ENCODE measurements around the gene OR2L3. TPM values are rescaled to one million over a fixed set of nuclear protein-coding genes. Genes with fewer than 3 reads are reported as not detected.
"Not testable (repeated sequence)": the region's sequence is repeated elsewhere in the genome, so short reads cannot be mapped to it uniquely, and the experiment has no call there.

Gene OR2L3
- not detected for polyA plus RNA-seq

- 61 to 79% (median 67%) methylated on average over 2 of the region's 2 CpGs for whole genome bisulfite sequencing, 3 donors
These were observed at the start of gene OR2L3 for GRCh38 chr1:248046536-248046935. TSS of gene OR2L3 (plus strand) at chr1:248046836. CDS start at chr1:248060682, 13,846 bp downstream.

GRCh38 chr1:247998811-247999210 lies 47.8 kb upstream of the OR2L3 start:
- H3K27ac ChIP-seq (ENCODE audit: low read depth, low read length) = no peak overlapping the region
- WGBS, 3 donors = 34 to 57% (median 54%) methylated on average over 2 of the region's 2 CpGs

More at GRCh38 chr1:248046536-248046935, at the start of gene OR2L3:
- no peak within 1 kb of the TSS for H3K27ac ChIP-seq (ENCODE audit: low read depth, low read length)

- WGBS, 3 donors = 83 to 87% (median 86%) methylated on average over 1 of the region's 1 CpG
- no peak overlapping the region for H3K27ac ChIP-seq (ENCODE audit: low read depth, low read length)
These were observed 46.5 kb upstream of the OR2L3 start for GRCh38 chr1:248000169-248000568.

- H3K27ac ChIP-seq (ENCODE audit: low read depth, low read length) = no peak overlapping the region
- 21 to 53% (median 47%) methylated on average over 1 of the region's 1 CpG for whole genome bisulfite sequencing, 3 donors
These were observed 38.9 kb upstream of the OR2L3 start for GRCh38 chr1:248007778-248008177.

- no peak overlapping the region for H3K27ac ChIP-seq (ENCODE audit: low read depth, low read length)
- WGBS, 3 donors = 67 to 89% (median 81%) methylated on average over 3 of the region's 3 CpGs
These were observed 37.0 kb upstream of the OR2L3 start for GRCh38 chr1:248009681-248010080.

GRCh38 chr1:248013229-248013710 lies 33.4 kb upstream of the OR2L3 start, which contains the start of gene OR2L5:
TSS of gene OR2L5 (plus strand) at chr1:248013660. CDS start at chr1:248021948, 8,288 bp downstream.
- no peak within 1 kb of the TSS for H3K27ac ChIP-seq (ENCODE audit: low read depth, low read length)
- whole genome bisulfite sequencing, 3 donors = 78 to 93% (median 88%) methylated on average over 2 of the region's 2 CpGs

- 62 to 83% (median 63%) methylated on average over 1 of the region's 1 CpG for WGBS, 3 donors
- no peak overlapping the region for H3K27ac ChIP-seq (ENCODE audit: low read depth, low read length)
These were observed 30.8 kb upstream of the OR2L3 start for GRCh38 chr1:248015803-248016202.

GRCh38 chr1:248029770-248030169 lies 16.9 kb upstream of the OR2L3 start, which contains the start of gene OR2L2:
TSS of gene OR2L2 (plus strand) at chr1:248030070. CDS start at chr1:248038268, 8,198 bp downstream.
- no peak within 1 kb of the TSS for H3K27ac ChIP-seq (ENCODE audit: low read depth, low read length)
- 39 to 57% (median 42%) methylated on average over 2 of the region's 2 CpGs for WGBS, 3 donors

GRCh38 chr1:248045209-248045608 lies 1.4 kb upstream of the OR2L3 start:
- no peak overlapping the region for H3K27ac ChIP-seq (ENCODE audit: low read depth, low read length)
- WGBS, 3 donors = 59 to 72% (median 69%) methylated on average over 5 of the region's 5 CpGs

- WGBS, 3 donors = 48 to 69% (median 53%) methylated on average over 1 of the region's 1 CpG
- no peak overlapping the region for H3K27ac ChIP-seq (ENCODE audit: low read depth, low read length)
These were observed 372 bp downstream of the OR2L3 start for GRCh38 chr1:248047008-248047407.

GRCh38 chr1:248054671-248055070 lies 8.0 kb downstream of the OR2L3 start:
- H3K27ac ChIP-seq (ENCODE audit: low read depth, low read length) = no peak overlapping the region

- 49 to 75% (median 69%) methylated on average over 2 of the region's 2 CpGs for WGBS, 3 donors
These were observed 8.6 kb downstream of the OR2L3 start for GRCh38 chr1:248055261-248055660.

GRCh38 chr1:248065071-248065470 lies 18.4 kb downstream of the OR2L3 start:
- H3K27ac ChIP-seq (ENCODE audit: low read depth, low read length) = no peak overlapping the region
- 68 to 84% (median 78%) methylated on average over 2 of the region's 2 CpGs for WGBS, 3 donors

More at GRCh38 chr1:248055261-248055660, 8.6 kb downstream of the OR2L3 start:
- no peak overlapping the region for H3K27ac ChIP-seq (ENCODE audit: low read depth, low read length)

GRCh38 chr1:248065604-248066003 lies 19.0 kb downstream of the OR2L3 start:
- no peak overlapping the region for H3K27ac ChIP-seq (ENCODE audit: low read depth, low read length)
- 86 to 89% (median 86%) methylated on average over 3 of the region's 3 CpGs for WGBS, 3 donors

- not testable (repeated sequence) for H3K27ac ChIP-seq (ENCODE audit: low read depth, low read length)
- WGBS, 3 donors = 70 to 95% (median 79%) methylated on average over 8 to 11 of the region's 17 CpGs
These were observed 37.2 kb downstream of the OR2L3 start for GRCh38 chr1:248083864-248084263.

- 35 to 58% (median 52%) methylated on average over 1 of the region's 1 CpG for WGBS, 3 donors
- H3K27ac ChIP-seq (ENCODE audit: low read depth, low read length) = no peak within 1 kb of the TSS
These were observed 48.2 kb downstream of the OR2L3 start, which contains the start of gene OR2L13 for GRCh38 chr1:248094884-248095283. TSS of gene OR2L13 (plus strand) at chr1:248095184. CDS start at chr1:248099376, 4,192 bp downstream.

GRCh38 chr1:248098529-248098928 lies 51.9 kb downstream of the OR2L3 start:
- 53 to 80% (median 77%) methylated on average over 1 of the region's 1 CpG for WGBS, 3 donors

GRCh38 chr1:248102847-248103246 lies 56.2 kb downstream of the OR2L3 start:
- H3K27ac ChIP-seq (ENCODE audit: low read depth, low read length) = no peak overlapping the region

More at GRCh38 chr1:248098529-248098928, 51.9 kb downstream of the OR2L3 start:
- no peak overlapping the region for H3K27ac ChIP-seq (ENCODE audit: low read depth, low read length)

- no peak overlapping the region for H3K27ac ChIP-seq (ENCODE audit: low read depth, low read length)
- 66 to 80% (median 69%) methylated on average over 5 of the region's 5 CpGs for WGBS, 3 donors
These were observed 64.5 kb downstream of the OR2L3 start for GRCh38 chr1:248111157-248111556.
